Suppressor macrophage treated with lipopolysaccharide for 1 hour (primary cell): ENCODE results near the gene TM9SF1.

ENCODE experiments used
- DNase-seq, 3 donors: peaks; one replicate each; pipeline ENCODE4 v3.0.0-alpha.2; 2020 to 2022

Gene TM9SF1

DNA sequence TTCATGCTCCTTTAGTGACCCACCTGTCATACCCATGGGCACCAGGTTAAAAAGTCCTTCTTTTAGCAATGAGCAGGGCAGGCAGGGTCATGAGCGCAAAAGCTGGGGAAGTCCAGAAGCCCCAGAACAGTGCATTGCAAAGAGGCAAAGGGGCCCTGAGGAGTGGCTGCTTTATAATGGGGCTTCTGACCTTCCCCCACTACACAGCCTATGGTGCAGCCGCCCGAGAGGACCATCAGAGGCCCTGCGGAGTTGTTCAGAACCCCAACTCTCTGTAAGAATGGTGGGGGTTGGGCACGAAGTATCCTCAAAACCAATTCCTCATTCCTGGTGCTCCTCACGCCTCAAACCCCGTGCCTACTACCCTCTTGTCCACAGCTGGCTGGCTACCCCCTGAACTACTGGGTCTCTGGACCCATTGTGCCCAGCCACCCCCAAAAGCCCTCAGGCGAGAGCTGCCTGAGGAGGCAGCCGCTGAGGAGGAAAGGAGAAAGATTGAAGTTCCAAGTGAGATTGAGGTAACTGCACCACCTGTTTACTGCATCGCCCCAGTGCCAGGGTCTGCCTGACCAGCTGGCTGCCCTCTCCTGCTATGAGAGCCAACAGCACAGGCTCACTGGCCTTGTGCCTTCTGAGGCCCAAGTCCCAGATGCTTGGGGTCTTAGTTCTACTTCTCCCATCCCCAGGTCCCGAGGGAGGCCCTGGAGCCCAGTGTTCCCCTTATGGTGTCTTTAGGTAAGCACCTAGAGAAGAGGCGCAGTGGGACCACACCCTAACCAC is 16.7 kb downstream of the TM9SF1 start:
- no peak for DNase-seq

DNA sequence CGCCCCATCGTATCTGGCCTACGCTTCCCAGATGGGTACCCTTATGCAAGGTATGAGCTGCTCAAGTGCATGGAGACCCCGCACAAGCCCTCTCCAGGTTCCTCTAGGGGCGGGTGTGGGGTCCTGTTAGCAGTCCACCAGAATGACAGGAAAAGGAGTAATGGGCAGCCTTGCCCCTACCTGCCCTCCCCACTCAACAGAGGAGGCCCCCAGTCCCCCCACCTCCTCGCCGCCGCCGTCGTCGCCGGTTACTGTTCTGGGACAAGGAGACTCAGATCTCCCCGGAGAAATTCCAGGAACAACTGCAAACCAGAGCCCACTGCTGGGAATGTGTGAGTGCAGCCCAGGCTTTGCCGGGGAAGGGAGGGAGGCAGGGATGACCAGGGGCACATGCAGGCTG is 17.4 kb downstream of the TM9SF1 start:
- no peak for DNase-seq

DNA sequence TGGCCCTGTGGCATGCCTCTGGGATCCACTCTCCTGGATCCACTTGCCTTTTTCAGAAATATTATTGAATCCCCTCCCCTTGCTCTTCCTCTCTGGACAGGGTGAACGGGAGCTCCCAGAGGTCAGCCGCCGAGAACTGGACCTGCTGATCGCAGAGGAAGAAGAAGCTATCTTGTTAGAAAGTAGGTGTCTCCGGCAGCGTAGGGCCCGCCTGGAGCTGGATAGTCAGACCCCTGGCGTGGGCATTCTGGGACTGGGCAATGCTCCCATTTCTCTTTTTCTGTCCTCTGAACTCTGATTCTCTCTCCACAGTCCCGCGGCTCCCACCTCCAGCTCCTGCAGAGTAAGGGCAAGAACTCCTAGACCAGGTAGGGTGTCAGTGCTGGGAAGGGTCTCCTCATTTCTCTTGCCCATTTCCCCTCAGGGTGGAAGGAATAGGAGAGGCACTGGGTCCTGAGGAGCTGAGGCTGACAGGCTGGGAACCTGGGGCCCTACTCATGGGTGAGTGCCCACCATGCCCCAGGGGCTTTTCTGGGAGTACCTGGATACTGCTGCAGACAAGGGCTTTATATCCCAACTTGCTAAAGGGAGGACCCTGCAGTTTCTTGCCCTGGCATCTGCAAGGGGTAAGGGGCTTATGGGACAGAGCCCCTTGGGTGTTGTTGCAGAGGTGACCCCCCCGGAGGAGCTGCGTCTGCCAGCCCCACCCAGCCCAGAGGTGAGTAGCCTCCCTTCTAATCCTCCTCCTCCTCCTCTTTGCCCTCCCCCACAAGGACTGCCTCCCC is 18.0 kb downstream of the TM9SF1 start:
- no peak for DNase-seq

DNA sequence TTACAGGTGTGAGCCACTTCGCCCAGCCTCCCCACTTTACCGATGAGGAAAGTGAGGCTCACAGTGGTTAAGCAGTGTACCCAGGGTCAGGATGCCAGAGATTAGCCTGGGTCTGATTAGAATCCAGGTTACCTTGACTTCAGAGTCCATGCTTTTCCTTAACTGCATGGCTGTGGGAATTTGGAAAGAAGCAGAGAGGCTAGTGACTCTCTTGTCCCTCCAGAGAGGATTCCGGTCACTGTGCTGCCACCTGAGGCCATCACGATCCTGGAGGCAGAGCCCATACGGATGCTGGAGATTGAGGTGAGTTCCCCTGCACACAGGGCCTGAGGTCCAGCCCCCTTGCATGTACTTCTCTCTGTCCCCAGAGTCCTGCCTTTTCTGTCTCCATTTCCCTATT is 18.6 kb downstream of the TM9SF1 start:
- no peak for DNase-seq

DNA sequence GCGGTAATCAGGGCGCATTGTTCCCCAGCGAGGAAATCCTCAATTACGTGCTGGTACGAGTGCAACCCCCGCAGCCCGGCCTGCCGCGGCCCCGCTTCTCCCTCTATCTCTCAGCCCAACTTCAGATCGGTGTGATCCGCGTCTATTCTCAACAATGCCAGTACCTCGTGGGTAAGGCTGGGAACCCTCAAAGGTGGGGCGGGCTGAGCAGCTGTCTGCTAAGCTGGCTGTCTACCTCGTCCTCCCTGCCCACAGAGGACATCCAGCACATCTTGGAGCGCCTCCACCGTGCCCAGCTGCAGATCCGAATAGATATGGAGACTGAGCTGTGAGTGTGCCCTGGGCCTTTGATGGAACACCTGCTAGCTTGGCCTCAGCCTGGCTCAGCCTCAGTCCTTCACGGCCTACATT is 22.4 kb downstream of the TM9SF1 start:
- DNase-seq = no peak

DNA sequence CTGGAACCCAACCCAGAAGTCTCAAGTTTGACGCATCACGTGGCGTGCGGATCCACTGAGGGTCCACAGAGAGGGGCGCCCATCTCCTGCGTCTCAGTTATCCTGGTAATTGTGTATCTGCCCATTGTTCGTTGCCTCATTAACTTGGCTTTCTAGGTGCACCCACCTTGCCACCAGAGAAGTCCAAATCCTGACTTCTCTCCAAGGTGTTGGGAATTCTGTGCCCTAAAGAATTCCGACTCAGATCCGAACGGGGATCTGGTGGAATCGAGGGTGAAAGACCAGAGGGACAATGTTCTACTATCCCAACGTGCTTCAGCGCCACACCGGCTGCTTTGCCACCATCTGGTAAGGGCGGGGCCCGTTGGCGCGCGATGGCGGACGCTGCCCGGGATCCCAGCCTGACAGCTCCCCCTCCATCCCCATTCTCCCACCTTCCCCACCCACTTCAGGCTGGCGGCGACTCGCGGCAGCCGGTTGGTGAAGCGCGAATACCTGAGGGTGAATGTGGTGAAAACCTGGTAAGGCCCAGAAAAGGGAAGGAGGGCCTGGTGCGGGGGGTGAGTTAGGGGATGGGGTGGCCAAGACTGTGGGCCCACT is 22.9 kb downstream of the TM9SF1 start:
- no peak for DNase-seq

DNA sequence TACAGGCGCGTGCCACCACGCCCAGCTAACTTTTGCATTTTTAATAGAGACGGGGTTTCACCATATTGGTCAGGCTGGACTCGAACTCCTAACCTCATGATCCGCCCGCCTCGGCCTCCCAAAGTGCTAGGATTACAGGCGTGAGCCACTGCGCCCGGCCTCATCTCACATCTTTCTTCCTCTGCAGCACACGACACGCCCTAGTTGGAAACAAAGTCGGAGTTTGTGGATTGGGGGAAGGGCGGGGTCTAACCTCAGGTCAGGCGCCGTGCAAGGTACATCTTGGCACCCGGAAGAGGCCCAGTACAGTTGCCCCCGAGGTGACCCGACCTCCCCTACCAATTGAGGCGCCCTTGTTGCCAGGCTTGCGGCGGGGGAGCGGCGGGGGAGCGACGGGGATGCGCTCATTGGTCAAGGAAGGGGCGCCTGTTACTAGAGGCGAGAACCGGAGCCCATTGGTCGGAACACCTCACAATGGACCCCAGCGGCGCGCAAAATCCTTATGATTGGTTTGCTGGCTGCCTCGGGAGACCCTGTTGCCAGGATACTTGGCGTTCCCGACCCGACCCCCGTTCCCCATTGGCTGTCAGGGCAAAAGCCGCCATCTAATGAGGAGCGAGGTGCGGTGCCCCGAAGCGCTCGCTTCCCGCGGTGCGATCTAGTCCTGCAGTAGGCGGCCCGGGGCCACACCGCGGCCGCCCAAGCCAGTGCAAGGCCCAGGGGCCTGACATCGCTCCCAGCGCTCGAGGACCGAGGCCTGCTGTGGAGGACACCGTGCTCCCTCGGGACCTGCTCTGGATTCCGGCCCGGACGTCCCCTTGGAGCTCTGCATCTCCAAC is 23.6 kb downstream of the TM9SF1 start, which contains the start of gene REC8:
TSS of gene REC8 (plus strand) at position 659 of the 839 bp plus-strand sequence. CDS start 473 bp downstream, outside the sequence.
- peak in 2 of 3 donors; percentile 20 to 36 for DNase-seq

DNA sequence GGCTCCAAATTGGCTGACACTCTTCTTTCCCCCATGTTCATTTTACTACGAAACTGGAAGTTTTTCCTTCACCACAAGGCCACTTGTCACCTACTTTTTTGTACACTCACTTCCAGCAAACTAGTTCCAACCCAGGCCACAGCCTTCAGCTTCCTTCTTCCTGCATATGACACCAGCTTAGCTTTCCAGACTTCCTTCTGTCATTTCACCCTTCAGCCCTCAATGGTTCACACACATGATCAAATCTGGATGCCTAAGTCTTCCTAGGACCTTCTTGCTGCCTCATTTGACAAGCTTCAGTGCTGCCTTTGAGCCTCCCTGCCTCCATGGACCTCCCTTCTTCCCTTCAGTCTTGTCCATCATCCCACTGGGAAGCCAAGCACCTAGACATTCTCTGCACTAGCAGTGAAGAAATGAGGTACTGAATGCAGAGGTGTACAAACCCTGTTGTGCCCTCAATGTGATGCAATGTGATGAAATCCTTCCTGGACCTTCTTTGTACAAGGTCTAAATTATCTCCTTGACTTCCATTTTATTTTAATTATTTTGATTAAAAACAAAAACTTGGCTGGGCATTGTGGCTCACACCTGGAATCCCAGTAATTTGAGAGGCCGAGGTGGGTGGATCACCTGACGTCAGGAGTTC is 27.6 kb downstream of the TM9SF1 start:
- DNase-seq = peak; percentile 59 to 74 (median 72)

DNA sequence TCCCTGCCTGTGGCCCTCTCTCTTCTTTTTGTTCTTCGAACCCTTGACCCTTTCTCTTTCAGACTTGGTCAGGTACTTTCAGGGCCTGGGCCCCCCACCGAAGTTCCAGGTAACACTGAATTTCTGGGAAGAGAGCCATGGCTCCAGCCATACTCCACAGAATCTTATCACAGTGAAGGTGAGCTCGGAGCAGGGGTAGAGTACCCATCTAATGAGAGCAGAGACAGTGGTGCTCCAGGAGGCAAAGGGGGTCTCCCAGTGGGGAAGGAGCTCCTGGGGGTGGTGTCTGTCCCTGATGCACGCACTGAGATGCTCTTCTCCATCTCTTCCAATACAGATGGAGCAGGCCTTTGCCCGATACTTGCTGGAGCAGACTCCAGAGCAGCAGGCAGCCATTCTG is 29.5 kb downstream of the TM9SF1 start:
- no peak for DNase-seq

DNA sequence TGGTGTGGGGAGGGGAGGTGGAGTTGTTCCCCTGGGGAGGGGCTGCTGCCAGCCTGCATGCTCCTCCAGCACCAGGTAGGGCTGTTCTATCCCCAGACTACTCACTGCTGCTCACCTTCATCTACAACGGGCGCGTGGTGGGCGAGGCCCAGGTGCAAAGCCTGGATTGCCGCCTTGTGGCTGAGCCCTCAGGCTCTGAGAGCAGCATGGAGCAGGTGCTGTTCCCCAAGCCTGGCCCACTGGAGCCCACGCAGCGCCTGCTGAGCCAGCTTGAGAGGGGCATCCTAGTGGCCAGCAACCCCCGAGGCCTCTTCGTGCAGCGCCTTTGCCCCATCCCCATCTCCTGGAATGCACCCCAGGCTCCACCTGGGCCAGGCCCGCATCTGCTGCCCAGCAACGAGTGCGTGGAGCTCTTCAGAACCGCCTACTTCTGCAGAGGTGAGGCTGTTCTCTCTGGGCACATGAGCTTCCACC is 30.7 kb downstream of the TM9SF1 start:
- no peak for DNase-seq

DNA sequence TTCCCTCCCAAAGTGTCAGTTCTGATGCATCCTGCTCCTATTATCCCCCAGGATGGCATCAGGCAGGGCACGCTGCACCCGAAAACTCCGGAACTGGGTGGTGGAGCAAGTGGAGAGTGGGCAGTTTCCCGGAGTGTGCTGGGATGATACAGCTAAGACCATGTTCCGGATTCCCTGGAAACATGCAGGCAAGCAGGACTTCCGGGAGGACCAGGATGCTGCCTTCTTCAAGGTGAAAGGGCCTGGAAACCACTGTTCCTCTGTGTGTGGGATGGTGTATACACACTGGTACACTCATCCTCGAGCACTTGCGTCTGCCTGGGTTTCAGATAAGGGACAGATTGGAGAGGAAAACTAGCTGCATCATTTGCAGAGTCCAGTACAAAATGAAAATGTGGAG is 33.1 kb downstream of the TM9SF1 start:
- peak in 1 of 3 donors; percentile 24 for DNase-seq

DNA sequence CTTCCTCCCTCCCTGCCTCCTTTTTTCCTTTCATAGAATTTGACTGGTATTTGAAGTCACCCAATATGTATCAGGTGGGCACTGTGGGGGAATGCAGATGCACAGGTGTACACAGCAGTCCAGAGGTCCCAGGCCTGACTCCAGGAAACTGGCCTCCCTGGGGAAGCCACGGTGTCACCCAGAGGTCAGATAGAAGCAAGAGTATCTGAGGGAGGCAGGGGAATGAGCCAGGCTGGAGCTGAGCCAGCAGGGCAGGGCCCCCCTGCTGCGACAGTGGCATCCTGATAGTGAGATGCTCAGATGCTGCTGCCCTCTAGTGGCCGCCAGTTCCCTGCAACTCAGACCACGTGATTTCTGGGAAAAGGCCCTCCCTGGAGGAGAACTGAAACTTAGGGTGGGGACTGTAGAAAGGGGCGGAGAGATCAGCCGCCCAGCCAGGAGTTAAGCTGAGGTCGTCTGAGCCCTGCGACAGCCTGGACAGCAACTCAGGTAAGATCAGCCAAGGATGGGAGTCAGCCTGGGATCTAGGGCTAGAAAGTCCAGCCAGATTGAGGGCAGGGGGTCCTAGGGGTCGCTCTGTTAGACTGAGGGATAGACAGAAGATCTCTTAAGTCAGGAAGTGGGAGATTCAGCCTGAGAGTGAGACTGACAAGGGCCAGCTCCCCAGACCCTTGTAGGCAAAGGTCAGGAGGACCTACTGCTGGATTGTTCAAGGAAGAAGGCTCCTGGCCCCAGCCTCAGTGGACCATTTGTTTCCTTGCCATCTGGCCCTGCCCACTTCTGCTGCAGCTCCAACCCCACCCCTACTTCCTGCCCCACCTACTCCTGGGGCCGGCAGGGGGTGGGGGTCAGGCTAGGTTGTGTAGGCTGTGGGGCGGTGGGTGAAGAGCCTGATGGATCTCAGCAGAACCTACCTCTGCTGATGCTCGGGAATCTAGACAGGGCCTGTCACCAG is 34.1 kb downstream of the TM9SF1 start, which contains the start of gene IRF9:
TSS of gene IRF9 (plus strand) at position 416 of the 955 bp plus-strand sequence. CDS start 880 bp downstream, outside the sequence.
- peak; percentile 95 to 97 (median 96) for DNase-seq

DNA sequence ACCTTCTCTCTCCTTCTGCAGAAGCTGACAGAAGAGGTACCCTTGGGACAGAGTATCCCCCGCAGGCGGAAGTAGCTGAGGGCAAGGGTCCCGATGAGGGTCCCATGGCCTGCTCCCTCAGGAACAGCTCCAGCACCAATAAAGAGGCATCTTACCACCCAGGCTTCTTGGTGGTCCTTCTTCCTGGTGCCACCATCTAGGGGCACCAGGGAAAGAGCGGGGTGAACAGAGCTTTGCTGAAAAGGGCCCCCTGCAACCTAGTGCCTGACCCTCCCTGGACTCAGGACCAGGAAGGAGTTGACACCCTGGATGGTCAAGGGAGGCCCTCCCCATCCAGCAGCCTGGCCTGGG is 34.8 kb downstream of the TM9SF1 start:
- DNase-seq = no peak

DNA sequence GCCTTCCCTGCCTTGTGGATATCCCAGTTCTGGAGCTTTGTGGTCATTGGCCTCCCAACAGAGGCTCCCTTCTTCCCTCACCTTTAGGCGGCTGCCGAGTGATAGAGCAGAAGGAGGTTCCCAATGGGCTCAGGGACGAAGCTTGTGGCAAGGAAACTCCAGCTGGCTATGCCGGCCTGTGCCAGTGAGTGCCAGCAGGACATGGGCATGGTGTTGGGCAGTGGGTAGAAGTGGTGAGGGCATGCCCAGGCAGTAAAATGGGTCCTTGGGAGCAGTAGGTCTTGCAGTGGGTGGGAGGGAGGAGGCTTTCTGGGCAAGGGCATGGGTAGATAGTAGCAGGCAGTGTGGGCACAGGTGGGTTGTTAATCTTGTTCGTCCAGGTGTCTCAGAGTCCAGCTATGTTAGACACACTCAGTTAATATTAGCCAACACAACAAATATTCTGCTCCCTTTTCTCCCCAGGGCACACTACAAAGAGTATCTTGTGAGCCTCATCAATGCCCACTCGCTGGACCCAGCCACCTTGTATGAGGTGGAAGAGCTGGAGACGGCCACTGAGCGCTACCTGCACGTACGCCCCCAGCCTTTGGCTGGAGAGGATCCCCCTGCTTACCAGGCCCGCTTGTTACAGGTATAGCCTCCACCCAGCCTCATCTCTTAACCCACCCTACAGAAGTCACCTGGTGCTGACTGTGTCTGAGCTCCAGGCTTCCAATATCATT is 35.3 kb downstream of the TM9SF1 start:
- no peak for DNase-seq

DNA sequence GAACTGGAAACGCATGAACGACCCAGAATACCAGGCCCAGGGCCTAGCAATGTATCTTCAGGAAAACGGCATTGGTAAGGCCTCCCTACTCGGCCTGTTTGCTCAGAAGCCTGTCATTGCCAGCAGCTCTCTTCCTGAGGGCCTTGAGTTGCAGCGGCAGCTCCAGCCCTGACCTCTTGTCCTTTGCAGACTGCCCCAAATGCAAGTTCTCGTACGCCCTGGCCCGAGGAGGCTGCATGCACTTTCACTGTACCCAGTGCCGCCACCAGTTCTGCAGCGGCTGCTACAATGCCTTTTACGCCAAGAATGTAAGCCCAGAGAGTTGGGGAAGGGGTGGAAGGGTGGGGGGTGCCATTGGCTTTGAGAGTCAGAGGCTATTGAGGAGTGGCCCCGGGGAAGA is 37.9 kb downstream of the TM9SF1 start:
- no peak for DNase-seq

DNA sequence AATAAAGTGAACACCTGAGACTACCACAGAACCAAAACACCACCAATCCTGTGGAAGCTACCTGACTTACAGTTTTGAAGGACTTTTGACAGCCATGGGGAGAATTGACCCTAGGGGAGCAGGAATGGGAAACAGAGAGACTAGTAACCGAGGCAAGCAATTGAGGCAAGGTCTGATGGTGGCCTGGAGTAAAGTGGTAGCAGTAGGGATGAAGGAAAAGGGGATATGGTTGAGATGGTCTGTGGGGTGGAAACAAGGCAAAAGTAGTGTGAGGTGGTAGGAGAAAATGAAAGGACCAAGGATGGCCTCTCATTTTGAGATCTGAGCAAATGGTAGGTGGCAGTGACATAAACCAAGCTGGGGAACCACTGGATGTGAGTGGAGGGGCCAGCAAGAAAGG is 38.4 kb downstream of the TM9SF1 start:
- no peak for DNase-seq

DNA sequence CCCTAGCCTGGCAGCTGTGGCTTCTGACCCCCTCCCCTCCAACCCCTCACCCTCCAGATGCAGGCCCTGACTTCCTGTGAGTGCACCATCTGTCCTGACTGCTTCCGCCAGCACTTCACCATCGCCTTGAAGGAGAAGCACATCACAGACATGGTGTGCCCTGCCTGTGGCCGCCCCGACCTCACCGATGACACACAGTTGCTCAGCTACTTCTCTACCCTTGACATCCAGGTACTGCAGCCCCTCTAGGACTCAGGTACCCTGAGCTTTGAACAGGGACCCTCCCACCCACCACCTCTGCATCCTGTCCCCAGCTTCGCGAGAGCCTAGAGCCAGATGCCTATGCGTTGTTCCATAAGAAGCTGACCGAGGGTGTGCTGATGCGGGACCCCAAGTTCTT is 40.1 kb downstream of the TM9SF1 start:
- no peak for DNase-seq

DNA sequence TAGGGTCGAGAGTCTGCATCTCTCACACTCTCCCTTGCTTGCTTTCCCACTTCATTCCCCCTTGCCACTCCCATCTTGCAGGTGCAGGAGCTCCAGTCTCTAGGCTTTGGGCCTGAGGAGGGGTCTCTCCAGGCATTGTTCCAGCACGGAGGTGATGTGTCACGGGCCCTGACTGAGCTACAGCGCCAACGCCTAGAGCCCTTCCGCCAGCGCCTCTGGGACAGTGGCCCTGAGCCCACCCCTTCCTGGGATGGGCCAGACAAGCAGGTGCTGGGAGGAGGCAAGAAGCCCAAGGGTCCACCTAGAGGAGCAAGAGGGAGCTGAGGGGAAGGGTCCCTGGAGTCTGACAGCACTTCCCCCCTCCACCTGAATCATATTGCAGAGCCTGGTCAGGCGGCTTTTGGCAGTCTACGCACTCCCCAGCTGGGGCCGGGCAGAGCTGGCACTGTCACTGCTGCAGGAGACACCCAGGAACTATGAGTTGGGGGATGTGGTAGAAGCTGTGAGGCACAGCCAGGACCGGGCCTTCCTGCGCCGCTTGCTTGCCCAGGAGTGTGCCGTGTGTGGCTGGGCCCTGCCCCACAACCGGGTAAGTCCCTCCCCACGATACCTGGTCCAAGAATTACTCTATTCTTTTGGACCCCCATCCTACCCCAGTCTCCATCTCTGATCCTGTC is 43.7 kb downstream of the TM9SF1 start:
- DNase-seq = no peak

DNA sequence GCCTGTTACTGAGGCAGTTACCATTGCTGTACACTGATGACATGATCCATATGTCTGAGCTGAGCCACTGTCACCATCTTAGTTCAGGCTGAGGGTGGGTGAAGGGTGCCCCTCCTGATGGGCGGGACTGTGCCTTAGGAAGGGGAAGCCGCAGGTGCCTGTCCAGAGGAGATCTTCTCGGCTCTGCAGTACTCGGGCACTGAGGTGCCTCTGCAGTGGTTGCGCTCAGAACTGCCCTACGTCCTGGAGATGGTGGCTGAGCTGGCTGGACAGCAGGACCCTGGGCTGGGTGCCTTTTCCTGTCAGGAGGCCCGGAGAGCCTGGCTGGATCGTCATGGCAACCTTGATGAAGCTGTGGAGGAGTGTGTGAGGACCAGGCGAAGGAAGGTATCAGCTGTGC is 44.2 kb downstream of the TM9SF1 start:
- no peak for DNase-seq

DNA sequence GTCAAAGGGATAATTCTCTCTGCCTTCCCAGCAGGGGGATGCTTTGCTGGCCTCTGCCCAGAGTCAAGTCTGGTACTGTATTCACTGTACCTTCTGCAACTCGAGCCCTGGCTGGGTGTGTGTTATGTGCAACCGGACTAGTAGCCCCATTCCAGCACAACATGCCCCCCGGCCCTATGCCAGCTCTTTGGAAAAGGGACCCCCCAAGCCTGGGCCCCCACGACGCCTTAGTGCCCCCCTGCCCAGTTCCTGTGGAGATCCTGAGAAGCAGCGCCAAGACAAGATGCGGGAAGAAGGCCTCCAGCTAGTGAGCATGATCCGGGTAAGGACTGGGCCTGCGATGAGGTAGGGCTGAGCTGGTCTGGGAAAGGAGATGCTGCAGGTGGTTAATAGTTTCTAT is 44.7 kb downstream of the TM9SF1 start:
- DNase-seq = no peak
